Astrocyte of the spinal cord (primary cell): ENCODE results near the gene FNDC3A.

Experiments used
- DNase-seq: peaks from one replicate; pipeline ENCODE4 v3.0.0; 2011; ENCODE audit warnings: low read depth, low spot score
- H3K4me3 ChIP-seq: 2 replicates; pipeline ENCODE4 v1.5.1; 2011; ENCODE audit warnings: low read depth, mild to moderate bottlenecking, low read length, moderate library complexity
- CTCF ChIP-seq: IDR thresholded peaks from 2 replicates; pipeline ENCODE4 v1.5.1; 2012; ENCODE audit warnings: low read depth, mild to moderate bottlenecking, low read length, inconsistent platforms
- in situ Hi-C: cut with HindIII; loops from 2 replicates; pipeline ENCODE4 v1.10.0; 2017; ENCODE audit warnings: low sequenced_read_pairs

FNDC3A gene

GRCh38 chr13:49026851-49027250 is 51.1 kb downstream of the FNDC3A start:
- in situ Hi-C loops = no loop called here
- DNase-seq = no peak
- TF ChIP-seq CTCF = no peak
- no peak overlapping the region for H3K4me3 ChIP-seq

GRCh38 chr13:49029570-49029969 is 53.9 kb downstream of the FNDC3A start:
- H3K4me3 ChIP-seq = no peak overlapping the region
- no peak for DNase-seq
- no peak for TF ChIP-seq CTCF
- in situ Hi-C loops = no loop called here

GRCh38 chr13:49030213-49030612 is 54.5 kb downstream of the FNDC3A start:
- in situ Hi-C loops = no loop called here
- no peak for DNase-seq
- no peak overlapping the region for H3K4me3 ChIP-seq
- no peak for TF ChIP-seq CTCF

- DNase-seq = no peak
- no peak overlapping the region for H3K4me3 ChIP-seq
- no peak for TF ChIP-seq CTCF
- in situ Hi-C loops = no loop called here
Observed at GRCh38 chr13:49040872-49041271, 65.2 kb downstream of the FNDC3A start.

- peak; percentile 41 for DNase-seq
- no peak for TF ChIP-seq CTCF
- no peak overlapping the region for H3K4me3 ChIP-seq
- in situ Hi-C loops = no loop called here
Observed at GRCh38 chr13:49042476-49042875, 66.8 kb downstream of the FNDC3A start.

- no peak for DNase-seq
- in situ Hi-C loops = no loop called here
- no peak overlapping the region for H3K4me3 ChIP-seq
- no peak for TF ChIP-seq CTCF
Observed at GRCh38 chr13:49044008-49044407, 68.3 kb downstream of the FNDC3A start.

- H3K4me3 ChIP-seq = no peak overlapping the region
- no peak for DNase-seq
- in situ Hi-C loops = no loop called here
- no peak for TF ChIP-seq CTCF
Observed at GRCh38 chr13:49044836-49045235, 69.1 kb downstream of the FNDC3A start.
